Esophagus muscularis mucosa (tissue), 4 donors: ENCODE measurements around the gene F12.

Source experiments
- EP300 ChIP-seq: sonication (generic); formaldehyde crosslinking; IDR thresholded peaks from one replicate; pipeline ENCODE4 v1.6.1; 2017; ENCODE audit warnings: antibody characterized with exemption
- POLR2A ChIP-seq: fragments of 450-650 bp; IDR thresholded peaks from one replicate; pipeline ENCODE4 v1.6.1; 2017; ENCODE audit warnings: antibody characterized with exemption, moderate library complexity, mild to moderate bottlenecking, low read depth
- POLR2AphosphoS5 ChIP-seq, 2 donors: sonication (generic); formaldehyde crosslinking; IDR thresholded peaks; one replicate each; pipeline ENCODE4 v1.6.1; 2017; ENCODE audit warnings: antibody characterized with exemption in 2 of 2
- TF ChIP-seq, protein P1 (sequence below), 3 experiments: fragments of 200-600 bp in 2 of 3; fragments of 450-650 bp in 1 of 3; sonication (generic) in 2 of 3; IDR thresholded peaks; one replicate each; pipeline ENCODE4 v1.5.1; 2017 to 2019; ENCODE audit warnings: antibody characterized with exemption in 3 of 3, mild to moderate bottlenecking in 2 of 3, moderate library complexity in 1 of 3

DNA sequence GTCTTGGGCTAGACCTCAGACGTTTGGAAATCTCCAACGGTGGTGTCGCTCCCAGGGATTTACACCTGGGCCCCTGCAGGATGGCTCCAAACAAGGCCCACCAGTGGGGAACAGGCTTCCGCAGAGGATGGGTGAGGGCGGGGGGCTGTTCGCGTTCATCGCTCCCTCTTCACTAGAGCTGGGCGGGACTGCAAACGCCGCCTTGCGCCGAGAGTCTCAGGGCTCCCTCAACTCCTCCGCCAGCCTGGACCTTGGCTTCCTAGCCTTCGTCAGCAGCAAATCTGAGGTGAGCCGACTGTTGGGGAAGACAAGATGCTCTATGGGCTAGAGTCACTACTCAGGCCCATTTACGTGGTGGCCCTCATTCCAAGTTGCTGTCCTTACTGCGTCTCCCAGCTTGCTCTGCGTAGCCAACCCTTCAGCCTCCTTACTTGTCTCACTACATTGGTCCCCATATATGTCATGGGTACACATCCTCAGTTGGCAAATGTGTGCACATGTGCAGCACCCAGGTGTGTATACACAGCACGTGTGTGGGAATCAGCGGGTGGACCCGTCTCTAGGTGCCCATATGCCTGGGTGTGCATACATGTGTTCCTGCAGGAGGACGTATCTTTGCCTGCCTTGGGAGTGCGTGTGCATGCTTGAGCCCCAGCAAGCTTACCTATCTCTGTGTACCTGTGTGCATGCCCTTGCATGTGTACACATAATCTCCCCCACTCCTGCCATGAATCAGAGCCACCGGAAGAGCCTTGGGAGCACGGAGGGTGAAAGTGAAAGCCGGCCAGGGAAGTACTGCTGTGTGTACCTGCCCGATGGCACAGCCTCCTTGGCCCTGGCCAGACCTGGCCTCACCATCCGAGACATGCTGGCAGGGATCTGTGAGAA is 41.1 kb downstream of the F12 start:
- TF ChIP-seq, protein P1, sequence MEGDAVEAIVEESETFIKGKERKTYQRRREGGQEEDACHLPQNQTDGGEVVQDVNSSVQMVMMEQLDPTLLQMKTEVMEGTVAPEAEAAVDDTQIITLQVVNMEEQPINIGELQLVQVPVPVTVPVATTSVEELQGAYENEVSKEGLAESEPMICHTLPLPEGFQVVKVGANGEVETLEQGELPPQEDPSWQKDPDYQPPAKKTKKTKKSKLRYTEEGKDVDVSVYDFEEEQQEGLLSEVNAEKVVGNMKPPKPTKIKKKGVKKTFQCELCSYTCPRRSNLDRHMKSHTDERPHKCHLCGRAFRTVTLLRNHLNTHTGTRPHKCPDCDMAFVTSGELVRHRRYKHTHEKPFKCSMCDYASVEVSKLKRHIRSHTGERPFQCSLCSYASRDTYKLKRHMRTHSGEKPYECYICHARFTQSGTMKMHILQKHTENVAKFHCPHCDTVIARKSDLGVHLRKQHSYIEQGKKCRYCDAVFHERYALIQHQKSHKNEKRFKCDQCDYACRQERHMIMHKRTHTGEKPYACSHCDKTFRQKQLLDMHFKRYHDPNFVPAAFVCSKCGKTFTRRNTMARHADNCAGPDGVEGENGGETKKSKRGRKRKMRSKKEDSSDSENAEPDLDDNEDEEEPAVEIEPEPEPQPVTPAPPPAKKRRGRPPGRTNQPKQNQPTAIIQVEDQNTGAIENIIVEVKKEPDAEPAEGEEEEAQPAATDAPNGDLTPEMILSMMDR (IDR thresholded peaks at IDR 0.05) = no peak
- TF ChIP-seq EP300 (no peak), POLR2A (no peak), POLR2AphosphoS5 (IDR thresholded peaks at IDR 0.05) (no peak)
